Suprapubic skin (tissue), 4 donors: ENCODE results near the gene KPTN. TPM values are rescaled to one million over a fixed set of nuclear protein-coding genes. Genes with fewer than 3 reads are reported as not detected.

ENCODE experiments used
- DNase-seq, 2 donors: peaks; one replicate each; pipeline ENCODE4 v3.0.0-alpha.2; 2019; ENCODE audit warnings: low spot score in 2 of 2
- H3K27ac ChIP-seq: fragments of 200-600 bp; sonication (generic); one replicate; pipeline ENCODE4 v1.5.1; 2019
- H3K27me3 ChIP-seq: fragments of 200-600 bp; sonication (generic); one replicate; pipeline ENCODE4 v1.5.1; 2019
- H3K36me3 ChIP-seq: fragments of 200-600 bp; sonication (generic); one replicate; pipeline ENCODE4 v1.5.1; 2019
- H3K4me1 ChIP-seq: fragments of 200-600 bp; sonication (generic); one replicate; pipeline ENCODE4 v1.5.1; 2019
- H3K4me3 ChIP-seq: fragments of 200-600 bp; sonication (generic); one replicate; pipeline ENCODE4 v1.5.1; 2019; ENCODE audit warnings: mild to moderate bottlenecking
- H3K9me3 ChIP-seq: fragments of 200-600 bp; sonication (generic); one replicate; pipeline ENCODE4 v1.5.1; 2019
- CTCF ChIP-seq, 2 donors: fragments of 200-600 bp in 1 of 2; fragments of 450-650 bp in 1 of 2; sonication (generic) in 1 of 2; IDR thresholded peaks; one replicate each; pipeline ENCODE4 v1.5.1; 2016 to 2019; ENCODE audit warnings: antibody characterized with exemption in 2 of 2, mild to moderate bottlenecking in 1 of 2, moderate library complexity in 1 of 2
- EP300 ChIP-seq: sonication (generic); formaldehyde crosslinking; IDR thresholded peaks from one replicate; pipeline ENCODE4 v1.6.1; 2017; ENCODE audit warnings: antibody characterized with exemption
- POLR2A ChIP-seq, 2 donors: fragments of 450-650 bp; IDR thresholded peaks; one replicate each; pipeline ENCODE4 v1.6.1; 2017; ENCODE audit warnings: antibody characterized with exemption in 2 of 2, mild to moderate bottlenecking in 2 of 2, moderate library complexity in 2 of 2
- POLR2AphosphoS5 ChIP-seq, 3 donors: sonication (generic); formaldehyde crosslinking; IDR thresholded peaks; one replicate each; pipeline ENCODE4 v1.6.1; 2017; ENCODE audit warnings: antibody characterized with exemption in 3 of 3
- WGBS: methylation state at CpG from one replicate; pipeline ENCODE4 v1.1.5; 2018; 5-methylcytosine and 5-hydroxymethylcytosine counted together
- total RNA-seq, 4 donors: library from RNA; depleted of rRNA; stranded (reverse); fragments of >200 nt; gene quantifications; one replicate each; pipeline ENCODE4 v1.1.0, GENCODE V29; 2016

The KPTN gene
- total RNA-seq, 4 donors from 2014 or later = 4.3 to 16.3 (median 5.9) TPM

DNA sequence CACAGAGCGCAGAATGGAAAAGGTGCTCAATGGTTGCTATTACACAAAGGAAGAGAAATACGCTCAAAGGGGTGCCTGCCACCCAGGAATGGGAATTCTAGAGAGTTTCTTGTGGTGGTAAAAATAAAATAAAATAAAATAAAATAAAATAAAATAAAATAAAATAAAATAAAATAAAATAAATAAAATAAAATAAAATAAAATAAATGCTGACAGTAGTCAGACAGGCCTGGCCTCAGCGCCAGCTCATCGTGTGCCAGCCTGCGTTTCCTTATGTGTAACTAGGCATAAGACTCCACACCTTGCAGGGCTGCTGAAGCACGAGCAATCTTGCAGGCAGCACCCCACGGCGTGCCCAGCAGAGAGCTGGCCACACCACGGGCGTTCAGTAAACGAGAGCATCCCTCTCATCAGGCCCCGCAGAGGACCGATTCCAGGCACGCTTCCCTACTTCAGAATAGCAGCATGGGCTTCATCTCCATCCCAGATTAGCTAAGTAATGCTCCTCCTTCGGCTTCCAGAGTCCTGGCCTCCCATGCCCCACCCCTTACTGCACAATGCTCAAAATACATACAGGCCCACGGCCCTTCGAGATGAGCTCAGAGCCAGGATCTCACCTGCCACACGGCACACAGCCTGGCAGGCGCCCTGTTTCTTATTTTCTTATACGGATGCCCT is 25.3 kb upstream of the KPTN start:
- Histone ChIP-seq H3K9me3 (no peaks in the 10 kb centered on the region), H3K36me3 (no peaks in the 10 kb centered on the region), H3K27ac (peak overlapping the region; percentile 52), H3K27me3 (no peaks in the 10 kb centered on the region), H3K4me1 (peaks cover 84% of the 10 kb centered on the region), H3K4me3 (no peak overlapping the region)
- WGBS = 36% methylated on average over 20 of the region's 20 CpGs
- no peak for DNase-seq
- TF ChIP-seq EP300 = no peak
- TF ChIP-seq CTCF (IDR thresholded peaks at IDR 0.05) = no peak
- TF ChIP-seq POLR2A (IDR thresholded peaks at IDR 0.05) = no peak

DNA sequence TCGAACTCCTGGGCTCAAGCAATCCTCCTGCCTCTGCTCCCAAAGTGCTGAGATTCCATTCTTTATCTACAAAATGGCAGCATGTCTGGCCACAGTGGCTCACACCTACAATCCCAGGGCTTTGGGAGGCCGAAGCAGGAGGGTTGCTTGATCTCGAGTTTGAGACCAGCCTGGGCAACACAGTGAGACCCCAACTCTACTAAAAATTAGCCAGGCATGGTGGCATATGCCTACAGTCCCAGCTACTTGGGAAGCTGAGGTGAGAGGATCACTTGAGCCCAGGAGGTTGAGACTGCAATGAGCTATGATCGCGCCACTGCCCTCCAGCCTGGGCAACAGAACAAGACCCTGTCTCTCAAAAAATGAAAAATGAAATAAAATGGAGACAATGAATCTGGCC is 24.7 kb upstream of the KPTN start:
- Histone ChIP-seq H3K27ac (peak overlapping the region; percentile 67), H3K4me1 (peaks cover 79% of the 10 kb centered on the region), H3K36me3 (peaks cover 4% of the 10 kb centered on the region), H3K4me3 (no peak overlapping the region), H3K9me3 (no peaks in the 10 kb centered on the region), H3K27me3 (no peaks in the 10 kb centered on the region)
- DNase-seq = no peak
- 91% methylated on average over 5 of the region's 5 CpGs for WGBS
- TF ChIP-seq CTCF (IDR thresholded peaks at IDR 0.05) = no peak
- no peak for TF ChIP-seq POLR2AphosphoS5 (IDR thresholded peaks at IDR 0.05)
- TF ChIP-seq POLR2A (IDR thresholded peaks at IDR 0.05) = no peak
- TF ChIP-seq EP300 = no peak

DNA sequence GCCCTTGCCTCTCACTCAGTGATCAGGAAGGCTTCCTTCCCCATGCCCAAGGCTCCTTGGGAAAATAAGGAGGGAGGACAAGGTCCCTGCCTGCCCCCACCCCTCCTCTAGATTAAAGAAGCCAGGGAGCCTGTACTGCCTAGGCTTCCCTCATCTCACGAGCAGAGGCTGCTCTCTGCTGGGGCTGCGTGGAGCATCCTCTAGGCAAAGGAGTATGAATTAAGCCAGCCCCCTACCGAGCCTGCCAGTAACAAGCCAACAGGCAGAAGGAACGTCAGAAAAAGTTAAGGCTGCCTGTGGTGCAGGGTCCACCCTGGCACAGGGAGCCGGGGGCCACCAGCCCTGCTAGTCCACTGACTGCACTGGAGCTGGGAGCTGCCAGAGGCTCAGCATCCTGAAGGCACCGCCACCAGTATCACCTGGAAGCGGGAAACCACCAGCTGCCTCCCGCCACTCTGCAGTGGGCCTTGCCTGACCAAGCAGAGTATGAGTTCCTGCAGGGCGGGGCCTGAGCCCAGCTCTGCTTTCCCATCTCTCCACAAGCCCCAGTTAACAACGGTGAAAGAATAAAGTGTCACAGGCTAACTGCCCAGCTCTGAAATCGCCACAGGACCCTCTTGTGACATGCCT is 24.0 kb upstream of the KPTN start:
- Histone ChIP-seq H3K9me3 (no peaks in the 10 kb centered on the region), H3K4me3 (no peak overlapping the region), H3K27me3 (no peaks in the 10 kb centered on the region), H3K36me3 (peaks cover 11% of the 10 kb centered on the region), H3K27ac (peak overlapping the region; percentile 67), H3K4me1 (peaks cover 72% of the 10 kb centered on the region)
- no peak for DNase-seq
- TF ChIP-seq CTCF (IDR thresholded peaks at IDR 0.05) = no peak
- TF ChIP-seq POLR2A (IDR thresholded peaks at IDR 0.05) = no peak
- no peak for TF ChIP-seq POLR2AphosphoS5 (IDR thresholded peaks at IDR 0.05)
- no peak for TF ChIP-seq EP300
- WGBS = 36% methylated on average over 5 of the region's 11 CpGs

GRCh38 chr19:47507012-47507411 is 23.0 kb upstream of the KPTN start:
- H3K27ac ChIP-seq = peak overlapping the region; percentile 67
- WGBS = 48% methylated on average over 5 of the region's 6 CpGs
- H3K27me3 ChIP-seq = no peaks in the 10 kb centered on the region
- no peaks in the 10 kb centered on the region for H3K9me3 ChIP-seq
- TF ChIP-seq CTCF (IDR thresholded peaks at IDR 0.05) = no peak
- TF ChIP-seq POLR2A (IDR thresholded peaks at IDR 0.05) = no peak
- no peak for TF ChIP-seq EP300
- no peak for TF ChIP-seq POLR2AphosphoS5 (IDR thresholded peaks at IDR 0.05)
- H3K4me1 ChIP-seq = peaks cover 63% of the 10 kb centered on the region
- H3K4me3 ChIP-seq = no peak overlapping the region
- peaks cover 18% of the 10 kb centered on the region for H3K36me3 ChIP-seq
- no peak for DNase-seq

GRCh38 chr19:47506459-47506858 is 22.4 kb upstream of the KPTN start:
- peaks cover 60% of the 10 kb centered on the region for H3K4me1 ChIP-seq
- H3K27ac ChIP-seq = peak overlapping the region; percentile 67
- WGBS = 79% methylated on average over 5 of the region's 8 CpGs
- DNase-seq = no peak
- H3K27me3 ChIP-seq = no peaks in the 10 kb centered on the region
- TF ChIP-seq POLR2AphosphoS5 (IDR thresholded peaks at IDR 0.05) (no peak), POLR2A (IDR thresholded peaks at IDR 0.05) (no peak), CTCF (IDR thresholded peaks at IDR 0.05) (no peak), EP300 (no peak)
- H3K4me3 ChIP-seq = no peak overlapping the region
- no peaks in the 10 kb centered on the region for H3K9me3 ChIP-seq
- peaks cover 22% of the 10 kb centered on the region for H3K36me3 ChIP-seq
